Body of pancreas (tissue), 4 donors: Measurements from ENCODE around the gene KLB. TPM values are rescaled to one million over a fixed set of nuclear protein-coding genes. Genes with fewer than 3 reads are reported as not detected.

Experiments used
- ATAC-seq: fragments of 150-250 bp; one replicate; pipeline ENCODE4 v1.9.1; 2016
- DNase-seq, 4 donors: peaks; one replicate each; pipeline ENCODE4 v3.0.0-alpha.2; 2019
- H3K27ac ChIP-seq, 4 donors: fragments of 200-600 bp; sonication (generic); 1 replicate in 3 of 4; 2 replicates in 1 of 4; pipeline versions ENCODE4 v1.5.1 to v1.6.1; 2016 to 2019; ENCODE audit warnings: mild to moderate bottlenecking in 1 of 4, mixed read lengths in 1 of 4, moderate library complexity in 1 of 4
- H3K27me3 ChIP-seq, 2 donors: fragments of 200-600 bp; sonication (generic); one replicate each; pipeline ENCODE4 v1.6.0; 2016; ENCODE audit warnings: mild to moderate bottlenecking in 1 of 2
- H3K36me3 ChIP-seq, 2 donors: fragments of 200-600 bp; sonication (generic); replicated peaks in 1 of 2; 2 replicates each; pipeline ENCODE4 v1.5.1; 2016; ENCODE audit warnings: low read depth in 2 of 2; ENCODE audit not compliant: insufficient read depth in 1 of 2
- H3K4me1 ChIP-seq: fragments of 200-600 bp; sonication (generic); one replicate; pipeline ENCODE4 v1.6.0; 2016
- H3K4me3 ChIP-seq, 2 donors: fragments of 200-600 bp; sonication (generic); 1 replicate in 1 of 2; 2 replicates in 1 of 2; pipeline ENCODE4 v1.5.1; 2016 to 2019
- H3K9me3 ChIP-seq, 3 donors: fragments of 200-600 bp; sonication (generic); 1 replicate in 2 of 3; 2 replicates in 1 of 3; pipeline ENCODE4 v1.5.1; 2016
- POLR2A ChIP-seq, 3 donors: fragments of 450-650 bp; IDR thresholded peaks; one replicate each; pipeline ENCODE4 v1.6.1; 2016; ENCODE audit warnings: antibody characterized with exemption in 3 of 3, mild to moderate bottlenecking in 2 of 3
- WGBS, 2 donors: methylation state at CpG; one replicate each; pipeline ENCODE4 v1.1.5; 2017; 5-methylcytosine and 5-hydroxymethylcytosine counted together
- intact Hi-C: fragments of 100-400 bp; cut with DNase I; formaldehyde crosslinking; loops from one replicate; pipeline ENCODE4 v1.15.1; 2023
- total RNA-seq, 2 donors: library from RNA; depleted of rRNA; stranded (reverse); fragments of >200 nt; gene quantifications; one replicate each; pipeline ENCODE4 v1.1.0, GENCODE V29; 2016
- TF ChIP-seq, protein P1 (sequence below), 7 experiments: fragments of 450-650 bp in 4 of 7; fragments of 200-600 bp in 3 of 7; sonication (generic) in 3 of 7; IDR thresholded peaks; one replicate each; pipeline ENCODE4 v1.5.1; 2016 to 2019; ENCODE audit warnings: antibody characterized with exemption in 7 of 7

KLB gene
- total RNA-seq, 2 donors from 2014 or later = 2.1 to 3.6 TPM

DNA sequence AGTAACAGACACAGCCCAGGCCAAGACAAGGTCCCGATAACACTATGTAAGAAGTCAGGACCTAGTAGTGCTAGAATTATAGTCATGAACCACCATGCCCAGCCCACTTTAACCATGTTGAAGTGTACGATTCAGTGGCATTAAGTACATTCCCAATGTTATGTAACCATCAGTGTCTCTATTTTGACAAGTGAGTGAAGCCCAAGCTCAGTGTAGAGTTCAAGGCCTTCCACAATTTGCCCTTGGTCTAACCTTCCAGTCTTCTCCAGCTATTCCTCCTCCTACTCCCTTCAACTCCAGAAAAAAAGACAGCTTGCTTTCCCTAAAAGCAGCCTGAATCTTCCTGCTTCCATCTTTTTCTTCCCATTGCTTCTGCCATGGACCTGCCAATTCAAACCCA, 83.6 kb downstream of the KLB start:
- Histone ChIP-seq H3K36me3 (no peaks in the 10 kb centered on the region), H3K4me1 (no peaks in the 10 kb centered on the region), H3K27ac (no peak overlapping the region), H3K27me3 (no peaks in the 10 kb centered on the region), H3K9me3 (no peaks in the 10 kb centered on the region), H3K4me3 (no peak overlapping the region)
- intact Hi-C loops = no loop called here
- no peak for ATAC-seq
- whole genome bisulfite sequencing, 2 donors = 81 to 84% methylated on average over 2 of the region's 2 CpGs
- TF ChIP-seq, protein P1, sequence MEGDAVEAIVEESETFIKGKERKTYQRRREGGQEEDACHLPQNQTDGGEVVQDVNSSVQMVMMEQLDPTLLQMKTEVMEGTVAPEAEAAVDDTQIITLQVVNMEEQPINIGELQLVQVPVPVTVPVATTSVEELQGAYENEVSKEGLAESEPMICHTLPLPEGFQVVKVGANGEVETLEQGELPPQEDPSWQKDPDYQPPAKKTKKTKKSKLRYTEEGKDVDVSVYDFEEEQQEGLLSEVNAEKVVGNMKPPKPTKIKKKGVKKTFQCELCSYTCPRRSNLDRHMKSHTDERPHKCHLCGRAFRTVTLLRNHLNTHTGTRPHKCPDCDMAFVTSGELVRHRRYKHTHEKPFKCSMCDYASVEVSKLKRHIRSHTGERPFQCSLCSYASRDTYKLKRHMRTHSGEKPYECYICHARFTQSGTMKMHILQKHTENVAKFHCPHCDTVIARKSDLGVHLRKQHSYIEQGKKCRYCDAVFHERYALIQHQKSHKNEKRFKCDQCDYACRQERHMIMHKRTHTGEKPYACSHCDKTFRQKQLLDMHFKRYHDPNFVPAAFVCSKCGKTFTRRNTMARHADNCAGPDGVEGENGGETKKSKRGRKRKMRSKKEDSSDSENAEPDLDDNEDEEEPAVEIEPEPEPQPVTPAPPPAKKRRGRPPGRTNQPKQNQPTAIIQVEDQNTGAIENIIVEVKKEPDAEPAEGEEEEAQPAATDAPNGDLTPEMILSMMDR (IDR thresholded peaks at IDR 0.05) = no peak
- TF ChIP-seq POLR2A (IDR thresholded peaks at IDR 0.05) = no peak
- no peak for DNase-seq

DNA sequence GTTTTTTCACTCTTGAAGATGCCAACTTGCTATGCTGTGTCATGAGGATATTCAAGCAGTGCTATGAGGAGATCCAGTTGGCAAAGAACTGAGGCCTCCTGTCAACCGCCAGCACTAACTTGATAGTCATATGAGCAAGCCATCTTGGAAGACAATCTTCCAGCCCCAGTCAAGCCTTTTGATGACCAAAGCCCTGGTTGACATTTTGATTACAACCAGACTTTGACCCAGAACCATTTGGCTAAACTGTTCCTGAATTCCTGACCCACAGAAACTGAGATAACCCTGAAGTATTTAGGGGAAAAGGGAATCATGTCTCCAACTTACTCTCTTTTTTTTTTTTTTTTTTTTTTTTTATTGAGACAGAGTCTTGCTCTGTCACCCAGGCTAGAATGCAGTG, 87.6 kb downstream of the KLB start:
- no peak overlapping the region for H3K4me3 ChIP-seq
- peaks cover 0 to 3% of the 10 kb centered on the region in 2 donors for H3K36me3 ChIP-seq
- WGBS, 2 donors = 77 to 83% methylated on average over 1 of the region's 1 CpG
- ATAC-seq (no peak), DNase-seq (no peak)
- H3K27me3 ChIP-seq = no peaks in the 10 kb centered on the region
- TF ChIP-seq, protein P1 (IDR thresholded peaks at IDR 0.05) = no peak
- TF ChIP-seq POLR2A (IDR thresholded peaks at IDR 0.05) = no peak
- H3K4me1 ChIP-seq = no peaks in the 10 kb centered on the region
- no peaks in the 10 kb centered on the region for H3K9me3 ChIP-seq
- intact Hi-C loops = no loop called here
- no peak overlapping the region for H3K27ac ChIP-seq

DNA sequence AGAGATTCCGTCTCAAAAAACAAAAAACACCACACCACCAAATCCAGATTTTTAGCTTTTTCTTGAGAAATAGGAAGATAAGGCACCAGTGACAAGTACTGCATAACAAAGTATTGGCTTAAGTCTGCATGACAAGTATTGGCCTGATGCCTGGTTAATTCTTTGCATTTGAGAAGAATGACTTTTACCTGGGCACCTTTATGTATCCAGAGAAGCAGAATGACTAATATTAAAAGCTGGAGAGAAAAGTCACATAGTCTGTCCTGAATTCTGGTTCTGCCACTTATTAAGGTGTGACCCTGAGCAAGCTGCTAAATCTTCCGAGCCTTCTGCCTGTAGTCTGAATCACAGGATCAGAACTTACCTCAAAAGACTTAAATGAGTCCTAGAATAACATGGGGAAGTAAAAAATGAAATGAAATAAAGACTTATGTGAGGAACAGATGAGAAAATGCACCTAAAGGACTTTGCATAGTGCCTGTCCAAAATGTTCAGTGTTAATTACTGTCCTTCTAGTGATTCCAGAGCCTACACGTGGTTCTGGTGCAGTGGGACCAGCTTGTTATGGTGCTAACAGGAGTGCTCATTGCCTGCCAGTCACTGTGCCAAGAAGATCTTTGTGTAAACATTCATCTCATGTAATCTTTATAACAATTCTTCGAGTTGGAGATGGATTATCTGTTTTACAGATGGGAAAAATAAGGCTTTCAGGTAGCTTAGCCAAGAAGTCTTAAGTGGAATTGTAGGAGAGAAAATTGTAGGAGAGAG, 88.9 kb downstream of the KLB start:
- ATAC-seq (peak; percentile 52), DNase-seq (no peak)
- WGBS, 2 donors = 46 to 52% methylated on average over 4 of the region's 4 CpGs
- intact Hi-C loops = no loop called here
- TF ChIP-seq, protein P1 (IDR thresholded peaks at IDR 0.05) = no peak
- TF ChIP-seq POLR2A (IDR thresholded peaks at IDR 0.05) = no peak
- H3K27ac ChIP-seq = peak overlapping the region in 1 of 4 donors; percentile 1
- no peak overlapping the region for H3K4me3 ChIP-seq
- peaks cover 0 to 4% of the 10 kb centered on the region in 2 donors for H3K36me3 ChIP-seq
- H3K4me1 ChIP-seq = no peaks in the 10 kb centered on the region
- no peaks in the 10 kb centered on the region for H3K9me3 ChIP-seq
- no peaks in the 10 kb centered on the region for H3K27me3 ChIP-seq

DNA sequence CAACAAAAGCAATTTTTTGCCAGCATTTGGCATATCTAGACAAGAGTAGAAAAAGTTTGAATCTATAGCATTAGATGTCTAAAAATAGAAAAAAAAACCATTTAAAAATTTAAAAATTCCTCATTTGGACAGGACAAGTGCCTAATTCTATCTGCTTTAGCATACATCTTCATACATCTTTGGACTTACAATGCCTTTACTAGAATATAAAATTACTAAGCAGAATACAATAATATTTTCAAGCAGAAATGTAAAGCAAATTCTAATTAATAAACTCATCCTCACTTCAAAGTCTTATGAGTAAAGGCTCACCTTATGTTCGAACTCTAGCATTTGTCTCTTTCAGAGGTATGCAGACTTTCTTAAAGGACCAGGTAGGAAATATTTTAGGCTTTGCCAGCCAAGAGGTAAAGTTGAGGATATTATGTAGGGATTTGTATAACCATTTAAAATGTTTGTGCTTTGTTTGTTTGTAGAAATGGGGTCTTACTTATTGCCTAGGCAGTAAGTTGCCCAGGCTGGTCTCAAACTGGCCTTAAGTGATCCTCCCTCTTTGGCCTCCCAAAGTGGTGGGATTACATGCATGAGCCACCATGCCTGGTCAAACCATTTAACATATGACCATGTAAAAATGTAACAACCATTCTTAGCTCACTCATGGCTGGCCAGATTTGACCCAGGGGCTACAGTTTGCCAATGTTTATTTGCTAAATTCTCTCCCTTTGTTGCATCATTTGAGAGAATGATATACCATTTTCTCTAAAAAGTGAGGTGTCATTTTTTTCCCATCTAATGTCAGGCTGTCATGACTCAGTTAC, 91.4 kb downstream of the KLB start:
- peaks cover 10 to 22% of the 10 kb centered on the region in 2 donors for H3K36me3 ChIP-seq
- ATAC-seq = no peak
- 83 to 85% methylated on average over 1 of the region's 1 CpG for WGBS, 2 donors

More for the DNA sequence above, 91.4 kb downstream of the KLB start:
- Histone ChIP-seq H3K27me3 (no peaks in the 10 kb centered on the region), H3K4me3 (no peak overlapping the region), H3K4me1 (no peaks in the 10 kb centered on the region), H3K27ac (no peak overlapping the region), H3K9me3 (no peaks in the 10 kb centered on the region)
- intact Hi-C loops = no loop called here
- no peak for DNase-seq
- TF ChIP-seq POLR2A (IDR thresholded peaks at IDR 0.05) = no peak
- TF ChIP-seq, protein P1 (IDR thresholded peaks at IDR 0.05) = no peak
